GM19035 (cell line): ENCODE results near the gene PCLO.

Experiments
- ATAC-seq: cut with Tn5 transposase; IDR thresholded peaks from one replicate; pipeline ENCODE4 v1.9.1; 2021; ENCODE audit not compliant: unreplicated experiment

Gene PCLO

GRCh38 chr7:83162402-83163256, at the start of gene PCLO:
TSS of gene PCLO (minus strand) at chr7:83162884. CDS start at chr7:83162592, 292 bp downstream.
- peak; percentile 96 for ATAC-seq

GRCh38 chr7:83211685-83212084, 49.0 kb upstream of the PCLO start:
- ATAC-seq: no peak

- no peak for ATAC-seq
Observed at GRCh38 chr7:83210479-83210878, 47.8 kb upstream of the PCLO start.

- ATAC-seq: no peak
Observed at GRCh38 chr7:83204715-83205114, 42.0 kb upstream of the PCLO start.

- no peak for ATAC-seq
Observed at GRCh38 chr7:83201355-83201754, 38.7 kb upstream of the PCLO start.

- ATAC-seq: no peak
Observed at GRCh38 chr7:83190659-83191389, 28.1 kb upstream of the PCLO start.

GRCh38 chr7:83178796-83179195, 16.1 kb upstream of the PCLO start:
- ATAC-seq: no peak

- no peak for ATAC-seq
Observed at GRCh38 chr7:83178066-83178465, 15.4 kb upstream of the PCLO start.

- ATAC-seq: no peak
Observed at GRCh38 chr7:83173664-83174063, 11.0 kb upstream of the PCLO start.

- no peak for ATAC-seq
Observed at GRCh38 chr7:83166781-83167180, 4.1 kb upstream of the PCLO start.

- peak; percentile 12 for ATAC-seq
Observed at GRCh38 chr7:83161899-83162401, 734 bp downstream of the PCLO start.

GRCh38 chr7:83161186-83161585, 1.5 kb downstream of the PCLO start:
- ATAC-seq: no peak

- ATAC-seq: no peak
Observed at GRCh38 chr7:83159731-83160130, 3.0 kb downstream of the PCLO start.

- ATAC-seq: no peak
Observed at GRCh38 chr7:83156006-83156405, 6.7 kb downstream of the PCLO start.

- ATAC-seq: no peak
Observed at GRCh38 chr7:83155407-83155806, 7.3 kb downstream of the PCLO start.

- ATAC-seq: no peak
Observed at GRCh38 chr7:83153419-83153818, 9.3 kb downstream of the PCLO start.

GRCh38 chr7:83150310-83150709, 12.4 kb downstream of the PCLO start:
- ATAC-seq: no peak

GRCh38 chr7:83149466-83149865, 13.2 kb downstream of the PCLO start:
- ATAC-seq: no peak

- ATAC-seq: no peak
Observed at GRCh38 chr7:83148776-83149175, 13.9 kb downstream of the PCLO start.

GRCh38 chr7:83143107-83143506, 19.6 kb downstream of the PCLO start:
- ATAC-seq: no peak

GRCh38 chr7:83142365-83142764, 20.3 kb downstream of the PCLO start:
- no peak for ATAC-seq

- no peak for ATAC-seq
Observed at GRCh38 chr7:83141927-83142326, 20.8 kb downstream of the PCLO start.
